ENCODE data around the gene HS1BP3. TPM values are rescaled to one million over a fixed set of nuclear protein-coding genes. Genes with fewer than 3 reads are reported as not detected.

The HS1BP3 gene
- total RNA-seq, 1 donor: 25.9 TPM

DNA sequence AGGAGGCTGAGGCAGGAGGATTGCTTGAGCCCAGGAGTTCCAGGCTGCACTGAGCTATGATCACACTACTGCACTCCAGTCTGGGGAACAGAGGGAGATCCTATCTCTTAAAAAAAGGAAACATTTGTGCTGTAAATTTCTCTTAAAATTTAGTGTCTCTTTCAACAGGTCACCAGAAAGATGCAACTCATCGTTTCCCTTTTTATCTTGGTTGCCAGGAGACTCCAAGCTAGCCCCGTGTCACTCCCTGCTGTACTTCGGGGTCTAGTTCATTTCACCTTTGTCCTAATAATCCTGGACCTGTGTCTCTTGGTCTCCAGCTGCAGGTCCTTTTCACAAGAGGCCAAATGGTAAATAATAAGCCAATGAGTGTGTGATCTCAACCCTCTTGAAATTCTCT lies 7.1 kb downstream of the HS1BP3 start:
- no peak for DNase-seq (ENCODE audit: low read depth)
- TF ChIP-seq, protein P1, sequence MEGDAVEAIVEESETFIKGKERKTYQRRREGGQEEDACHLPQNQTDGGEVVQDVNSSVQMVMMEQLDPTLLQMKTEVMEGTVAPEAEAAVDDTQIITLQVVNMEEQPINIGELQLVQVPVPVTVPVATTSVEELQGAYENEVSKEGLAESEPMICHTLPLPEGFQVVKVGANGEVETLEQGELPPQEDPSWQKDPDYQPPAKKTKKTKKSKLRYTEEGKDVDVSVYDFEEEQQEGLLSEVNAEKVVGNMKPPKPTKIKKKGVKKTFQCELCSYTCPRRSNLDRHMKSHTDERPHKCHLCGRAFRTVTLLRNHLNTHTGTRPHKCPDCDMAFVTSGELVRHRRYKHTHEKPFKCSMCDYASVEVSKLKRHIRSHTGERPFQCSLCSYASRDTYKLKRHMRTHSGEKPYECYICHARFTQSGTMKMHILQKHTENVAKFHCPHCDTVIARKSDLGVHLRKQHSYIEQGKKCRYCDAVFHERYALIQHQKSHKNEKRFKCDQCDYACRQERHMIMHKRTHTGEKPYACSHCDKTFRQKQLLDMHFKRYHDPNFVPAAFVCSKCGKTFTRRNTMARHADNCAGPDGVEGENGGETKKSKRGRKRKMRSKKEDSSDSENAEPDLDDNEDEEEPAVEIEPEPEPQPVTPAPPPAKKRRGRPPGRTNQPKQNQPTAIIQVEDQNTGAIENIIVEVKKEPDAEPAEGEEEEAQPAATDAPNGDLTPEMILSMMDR (IDR thresholded peaks at IDR 0.05; ENCODE audit: insufficient read depth, low read depth, low read length): no peak
- H3K4me3 ChIP-seq (ENCODE audit: low read depth, low read length): no peak overlapping the region

DNA sequence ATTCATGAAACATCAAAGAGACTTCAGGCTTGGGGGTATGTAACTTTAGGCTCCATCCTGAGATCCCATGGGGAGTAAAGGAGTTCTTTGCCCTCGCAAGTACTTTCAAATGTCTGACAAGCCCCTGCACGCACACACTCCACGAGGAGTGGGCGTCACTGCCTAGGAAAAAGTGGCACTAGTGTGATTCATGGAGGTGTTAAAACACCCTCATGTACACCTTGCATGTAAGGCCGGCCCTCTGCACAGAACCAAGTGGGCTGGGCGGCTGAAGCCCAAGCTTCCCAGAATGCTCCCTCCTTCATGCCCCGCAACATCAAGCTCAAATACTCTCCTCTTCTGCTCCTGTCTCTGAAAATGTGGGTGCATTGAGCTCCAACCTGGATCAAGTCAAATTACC lies 7.8 kb downstream of the HS1BP3 start:
- DNase-seq (ENCODE audit: low read depth): no peak
- no peak overlapping the region for H3K4me3 ChIP-seq (ENCODE audit: low read depth, low read length)
- TF ChIP-seq, protein P1 (IDR thresholded peaks at IDR 0.05; ENCODE audit: insufficient read depth, low read depth, low read length): no peak

DNA sequence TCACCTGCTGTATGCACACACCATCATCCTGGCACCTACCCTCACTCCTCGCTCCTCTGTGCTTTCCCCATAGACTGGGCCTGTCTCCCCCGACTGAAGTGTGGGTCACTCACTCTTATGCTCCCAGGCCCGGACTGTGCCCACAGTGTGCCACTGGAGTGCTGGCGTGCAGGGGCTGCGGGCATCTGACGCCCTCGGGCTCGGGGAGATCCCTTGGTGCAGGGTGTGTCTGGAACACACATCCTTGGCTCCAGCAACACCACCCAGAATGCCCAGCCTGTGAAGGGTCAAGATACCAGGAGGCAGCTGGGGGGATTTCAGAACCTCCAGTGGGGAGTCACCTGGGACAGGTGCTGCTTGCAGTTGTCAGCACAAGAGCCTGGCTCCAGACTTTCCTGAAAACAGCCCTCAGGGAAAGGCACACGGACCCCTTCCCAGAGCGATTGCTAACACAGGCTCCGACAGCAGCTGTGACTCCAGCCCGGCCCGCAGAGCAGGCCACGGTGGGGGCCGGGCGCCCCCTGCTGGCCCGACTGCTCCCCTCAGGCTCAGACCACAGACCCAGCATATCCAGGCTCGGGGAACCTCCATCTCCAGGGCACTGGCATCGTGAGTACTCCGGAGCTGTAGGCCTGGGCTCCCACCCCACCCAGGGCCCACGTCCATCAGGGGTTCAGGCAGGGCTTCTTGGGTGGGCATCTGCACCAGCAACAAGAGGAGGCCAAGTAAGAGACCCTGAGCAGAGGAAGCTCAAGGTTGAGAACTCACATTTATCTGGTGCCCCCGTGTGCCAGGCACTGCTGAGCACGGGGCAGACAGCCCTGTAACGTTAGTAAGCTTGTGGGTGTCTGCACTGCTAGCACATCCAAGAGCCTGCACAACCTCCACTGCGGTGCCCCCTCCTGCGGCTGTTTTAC lies 8.6 kb downstream of the HS1BP3 start:
- no peak overlapping the region for H3K4me3 ChIP-seq (ENCODE audit: low read depth, low read length)
- TF ChIP-seq, protein P1 (IDR thresholded peaks at IDR 0.05; ENCODE audit: insufficient read depth, low read depth, low read length): peak; percentile 96
- DNase-seq (ENCODE audit: low read depth): peak; percentile 66

DNA sequence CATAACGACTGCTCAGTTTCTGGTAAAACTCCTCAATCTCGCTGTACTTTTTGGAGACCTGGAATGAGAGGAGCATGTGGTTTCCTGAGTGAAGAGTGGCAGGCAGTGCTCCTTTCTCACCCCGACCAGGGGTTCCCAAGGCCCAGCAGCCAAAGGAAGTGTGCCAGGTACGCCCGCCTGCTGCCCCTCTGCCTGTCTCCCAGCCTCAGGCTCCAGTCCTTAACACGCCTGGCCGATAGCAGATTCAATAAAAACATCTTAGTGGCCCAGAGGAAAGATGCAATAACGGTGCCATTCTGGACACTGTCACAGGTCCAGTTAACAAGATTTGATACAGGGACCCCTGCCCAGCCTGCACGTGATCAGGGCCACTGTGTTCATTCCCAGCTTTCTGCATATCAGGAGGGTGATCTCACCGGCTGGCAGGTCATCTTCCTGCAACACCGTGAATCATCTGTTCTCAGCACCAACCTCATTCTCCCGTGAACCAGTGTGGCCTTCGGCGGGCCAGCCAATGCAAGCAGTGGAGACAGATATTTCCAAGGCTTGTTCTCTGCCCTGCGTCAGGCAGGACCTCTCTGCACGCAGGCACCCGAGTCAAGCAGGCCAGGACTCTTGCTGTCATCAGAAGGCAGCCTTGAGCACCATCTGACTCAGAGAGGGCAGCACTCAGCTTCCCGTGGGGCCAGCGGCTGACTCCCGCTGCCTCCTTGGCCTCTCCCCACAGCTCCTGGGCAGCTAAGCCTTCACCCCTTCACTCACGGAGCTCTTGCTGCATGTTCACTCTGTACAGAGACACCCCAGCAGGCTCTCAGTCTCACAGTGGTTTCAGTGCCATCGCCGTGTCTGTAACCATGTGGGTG lies 9.5 kb downstream of the HS1BP3 start:
- H3K4me3 ChIP-seq (ENCODE audit: low read depth, low read length): no peak overlapping the region
- peak; percentile 35 for DNase-seq (ENCODE audit: low read depth)
- TF ChIP-seq, protein P1 (IDR thresholded peaks at IDR 0.05; ENCODE audit: insufficient read depth, low read depth, low read length): no peak

DNA sequence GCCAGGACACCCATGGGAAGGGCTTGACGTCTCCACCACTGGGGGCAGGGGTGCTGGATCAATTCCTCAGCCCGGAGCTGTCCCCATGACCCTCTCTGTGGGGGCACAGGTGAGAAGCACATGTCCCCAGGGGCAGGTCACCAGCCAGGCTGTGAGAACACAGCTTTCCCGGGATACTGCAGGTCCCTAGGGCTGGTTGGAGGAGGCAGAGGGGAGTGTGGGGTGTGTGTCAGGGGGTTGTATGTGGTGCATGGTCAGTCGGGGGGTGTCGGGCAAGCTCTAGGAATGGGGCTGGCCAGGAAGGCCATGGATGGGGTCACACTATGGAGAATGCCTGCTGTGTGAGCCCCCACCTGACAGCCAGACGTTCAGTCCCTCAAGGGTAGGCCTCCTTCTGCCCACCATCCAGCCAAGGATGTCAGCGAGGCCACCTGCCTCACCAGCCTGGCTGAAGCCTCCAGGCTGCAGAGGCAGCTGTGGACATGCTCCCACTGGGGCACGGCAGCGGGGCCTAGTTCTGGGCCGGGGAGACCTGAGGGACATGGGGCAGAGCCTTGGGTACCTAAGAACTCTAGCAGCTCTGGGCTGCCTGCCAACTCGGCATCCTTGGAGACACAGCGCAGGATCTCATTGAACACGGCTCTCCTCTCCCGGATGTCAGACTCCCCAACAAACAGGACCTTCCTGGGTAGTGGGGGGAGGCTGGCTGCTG lies 10.3 kb downstream of the HS1BP3 start:
- no peak overlapping the region for H3K4me3 ChIP-seq (ENCODE audit: low read depth, low read length)
- TF ChIP-seq, protein P1 (IDR thresholded peaks at IDR 0.05; ENCODE audit: insufficient read depth, low read depth, low read length): no peak
- DNase-seq (ENCODE audit: low read depth): no peak

DNA sequence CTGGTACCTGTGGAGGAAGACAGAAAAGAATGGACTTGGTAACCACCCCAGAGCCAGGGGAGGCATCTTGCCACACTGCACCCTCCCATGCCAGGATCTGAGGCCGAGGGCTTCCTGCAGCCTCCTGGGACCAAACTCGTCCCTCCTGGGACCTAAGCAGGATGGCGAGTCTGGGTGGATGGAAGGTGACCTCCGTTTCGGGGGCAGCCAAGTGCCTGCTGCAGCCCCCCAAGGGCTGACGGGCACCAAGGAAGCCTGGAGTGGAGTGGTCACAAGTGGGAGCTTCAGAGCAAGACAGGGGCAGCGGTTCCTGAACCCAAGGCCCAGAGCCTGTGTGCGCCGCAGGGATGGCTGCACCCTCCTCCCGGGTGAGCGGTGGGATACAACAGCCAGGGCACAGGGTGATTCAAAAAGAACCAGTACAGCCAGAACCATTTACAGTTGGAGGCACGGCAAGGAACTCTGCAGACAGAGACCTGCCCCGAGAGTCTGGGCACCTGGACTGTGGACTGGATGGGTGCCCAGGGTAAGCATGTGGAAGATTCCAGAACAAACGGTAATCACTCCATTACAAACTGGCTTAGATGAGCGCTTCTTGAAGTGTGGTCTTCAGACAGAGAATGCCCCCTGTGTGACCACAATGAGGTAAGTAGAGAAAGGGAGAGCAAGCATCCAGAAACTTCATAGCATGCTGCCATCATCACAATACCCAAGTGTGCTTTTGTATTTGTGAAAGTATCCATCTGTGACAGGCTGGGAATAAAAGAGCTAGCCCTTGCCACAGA lies 12.1 kb downstream of the HS1BP3 start:
- TF ChIP-seq, protein P1 (IDR thresholded peaks at IDR 0.05; ENCODE audit: insufficient read depth, low read depth, low read length): no peak
- no peak overlapping the region for H3K4me3 ChIP-seq (ENCODE audit: low read depth, low read length)
- DNase-seq (ENCODE audit: low read depth): no peak
